CD4-positive, alpha-beta T cell treated with Interleukin-15 for 4 hours (primary cell): ENCODE data around the gene TMED3.
A peak's percentile ranks its signal among the peaks of the same experiment; 100 is the strongest.

ENCODE experiments used
- DNase-seq: peaks from one replicate; pipeline ENCODE4 v3.0.0-alpha.2; 2020; ENCODE audit warnings: low spot score

TMED3 gene

DNA sequence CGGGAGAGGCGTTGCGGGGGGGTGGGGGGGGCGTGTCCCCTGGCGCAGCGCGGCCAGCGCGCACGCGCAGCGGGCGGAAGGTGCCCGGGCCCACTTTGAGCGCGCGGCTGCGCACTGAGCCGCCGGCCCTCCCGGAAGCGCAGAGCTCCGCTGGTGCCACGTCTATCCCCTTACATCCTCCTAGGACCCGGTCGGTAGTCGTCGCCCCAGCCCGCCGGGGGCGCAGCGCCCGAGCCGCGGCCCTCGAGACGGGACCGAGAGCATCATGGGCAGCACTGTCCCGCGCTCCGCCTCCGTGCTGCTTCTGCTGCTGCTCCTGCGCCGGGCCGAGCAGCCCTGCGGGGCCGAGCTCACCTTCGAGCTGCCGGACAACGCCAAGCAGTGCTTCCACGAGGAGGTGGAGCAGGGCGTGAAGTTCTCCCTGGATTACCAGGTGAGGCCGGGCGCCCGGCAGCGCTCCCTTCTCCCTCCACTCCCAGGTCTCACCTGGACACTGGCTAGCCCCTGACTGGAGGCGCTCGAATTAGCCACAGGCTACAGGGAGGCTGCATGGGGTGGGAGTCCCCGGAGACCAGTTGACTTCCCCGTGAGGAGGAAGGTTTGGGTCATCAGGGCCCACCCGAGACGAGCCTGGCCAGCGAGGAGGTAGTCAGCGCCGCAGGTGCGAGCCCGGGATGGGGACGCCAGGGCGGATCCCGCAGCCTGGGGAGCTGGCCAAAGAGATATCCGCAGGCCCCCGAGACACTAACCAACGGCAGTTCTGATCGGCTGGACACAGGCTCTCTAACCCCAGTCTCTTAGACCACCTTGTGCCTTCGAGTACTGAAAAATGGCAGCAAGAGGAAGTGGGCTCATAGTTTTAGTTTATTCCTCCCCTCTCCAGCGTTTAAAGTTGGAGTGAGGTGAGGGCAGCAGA, at the start of gene TMED3:
Gene TMED3, plus strand, starts transcription at position 128 of the 916 bp plus-strand sequence. Its CDS starts 138 bp downstream, at position 266.
- peak; percentile 81 for DNase-seq

DNA sequence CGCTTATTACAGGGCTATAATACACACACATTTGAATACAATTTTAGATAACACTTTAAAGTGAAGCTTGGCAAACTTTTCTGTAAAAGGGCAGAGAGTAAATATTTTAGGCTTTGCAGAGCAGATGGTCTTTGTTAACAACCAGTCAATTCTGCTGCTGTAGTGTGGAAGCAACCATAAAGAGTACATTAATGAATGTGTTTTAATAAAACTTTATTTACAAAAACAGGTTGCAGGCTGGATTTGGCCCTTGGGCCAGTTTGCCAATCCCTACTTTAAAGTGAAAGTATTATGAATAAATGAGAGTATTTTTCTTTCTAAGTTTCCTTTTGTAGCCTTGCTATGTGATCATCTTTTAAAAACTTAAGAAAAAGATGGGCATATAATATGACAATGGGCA, 49.1 kb upstream of the TMED3 start:
- DNase-seq: no peak

DNA sequence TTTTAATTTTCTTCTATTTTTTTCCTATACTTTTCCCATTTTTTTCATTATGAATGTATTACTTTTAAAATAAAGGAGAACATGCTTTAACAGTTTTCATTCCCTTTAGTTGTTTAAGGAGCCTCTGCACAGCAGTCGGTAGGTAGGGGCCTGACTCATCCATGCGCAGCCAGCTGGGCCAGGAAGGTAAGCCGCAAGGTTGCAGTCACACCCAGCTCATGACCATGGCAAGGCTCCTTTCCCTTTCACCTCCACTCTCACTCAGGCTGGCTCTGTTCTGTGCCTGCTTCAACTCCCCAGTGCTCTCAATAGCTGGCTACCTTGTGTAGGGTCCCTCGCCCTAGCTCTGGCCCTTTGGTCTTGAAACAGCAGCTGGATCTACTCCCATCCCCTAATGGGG, 45.7 kb upstream of the TMED3 start:
- DNase-seq: no peak

DNA sequence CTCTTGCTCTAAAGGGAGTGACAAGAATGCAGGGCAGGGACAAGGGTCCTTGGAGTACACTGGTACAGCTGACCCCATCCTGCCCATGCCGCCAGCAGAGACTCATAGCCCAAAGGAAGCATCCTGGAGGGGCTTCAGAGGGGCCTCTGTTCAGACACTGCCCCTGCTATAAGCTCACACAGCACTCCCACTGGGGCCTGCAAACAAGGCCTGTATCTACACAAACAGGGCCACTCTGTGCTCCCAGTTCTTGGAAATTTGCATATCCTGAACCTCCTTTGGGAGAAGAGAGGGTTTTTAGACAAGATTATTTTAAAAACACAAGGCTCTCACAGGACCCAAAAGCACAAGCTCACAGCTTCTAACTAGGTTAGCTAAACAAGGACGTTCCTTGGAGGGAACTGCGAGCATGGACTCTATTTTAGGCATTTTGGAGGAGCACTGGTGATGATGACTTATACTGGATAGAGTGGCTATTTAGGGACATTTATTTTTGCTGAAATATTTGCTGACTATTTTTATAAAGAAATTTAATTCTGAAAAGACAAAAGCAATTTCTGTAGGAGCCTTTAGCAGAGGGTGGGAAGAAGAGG, 44.8 kb upstream of the TMED3 start:
- DNase-seq: no peak

DNA sequence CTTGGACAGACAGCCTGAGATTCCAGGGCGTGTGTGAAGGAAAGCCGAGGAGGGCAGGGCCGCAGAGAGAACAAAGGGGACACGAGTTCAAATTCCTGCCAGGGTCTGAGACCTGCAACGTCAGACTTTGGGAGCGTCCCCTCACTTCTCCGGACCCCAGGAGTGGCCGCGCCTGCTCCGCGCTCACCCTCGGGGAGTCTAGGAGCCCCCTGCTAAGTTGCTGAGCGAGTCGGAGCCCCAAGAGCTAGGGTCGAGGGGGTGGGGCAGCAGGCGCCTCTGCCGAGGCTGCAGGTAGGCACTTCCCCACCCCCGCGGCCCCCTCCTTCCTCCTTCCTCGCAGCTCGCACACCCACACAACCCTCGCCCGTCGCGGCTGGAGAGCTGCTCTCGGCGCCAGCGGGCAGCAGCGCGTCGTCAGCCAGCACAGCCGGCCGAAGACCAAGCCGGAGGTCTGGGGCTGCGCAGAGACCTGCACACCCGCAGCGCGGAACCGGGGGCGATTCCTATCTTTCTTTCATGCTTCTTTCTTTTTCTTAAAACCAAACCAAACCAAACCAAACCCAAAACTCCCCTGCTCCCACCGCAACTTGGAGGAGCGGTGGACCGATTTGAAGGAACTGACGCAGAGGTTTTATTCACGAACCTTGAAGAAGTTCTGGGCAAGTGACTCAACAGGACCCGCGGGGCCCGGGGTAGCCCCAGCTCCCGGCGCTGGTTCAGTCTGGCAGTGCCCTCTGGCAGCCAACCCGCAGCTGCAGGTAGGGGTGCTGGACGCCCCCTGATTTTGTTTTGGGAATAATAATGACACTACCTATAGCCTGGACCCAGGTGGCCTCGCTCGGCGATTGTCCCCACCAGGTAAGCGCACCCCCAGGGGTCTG, 28.3 kb upstream of the TMED3 start, which contains the start of gene ANKRD34C:
Gene ANKRD34C, plus strand, starts transcription at position 352 of the 881 bp plus-strand sequence. CDS start 10,563 bp downstream, outside the sequence.
- no peak for DNase-seq

DNA sequence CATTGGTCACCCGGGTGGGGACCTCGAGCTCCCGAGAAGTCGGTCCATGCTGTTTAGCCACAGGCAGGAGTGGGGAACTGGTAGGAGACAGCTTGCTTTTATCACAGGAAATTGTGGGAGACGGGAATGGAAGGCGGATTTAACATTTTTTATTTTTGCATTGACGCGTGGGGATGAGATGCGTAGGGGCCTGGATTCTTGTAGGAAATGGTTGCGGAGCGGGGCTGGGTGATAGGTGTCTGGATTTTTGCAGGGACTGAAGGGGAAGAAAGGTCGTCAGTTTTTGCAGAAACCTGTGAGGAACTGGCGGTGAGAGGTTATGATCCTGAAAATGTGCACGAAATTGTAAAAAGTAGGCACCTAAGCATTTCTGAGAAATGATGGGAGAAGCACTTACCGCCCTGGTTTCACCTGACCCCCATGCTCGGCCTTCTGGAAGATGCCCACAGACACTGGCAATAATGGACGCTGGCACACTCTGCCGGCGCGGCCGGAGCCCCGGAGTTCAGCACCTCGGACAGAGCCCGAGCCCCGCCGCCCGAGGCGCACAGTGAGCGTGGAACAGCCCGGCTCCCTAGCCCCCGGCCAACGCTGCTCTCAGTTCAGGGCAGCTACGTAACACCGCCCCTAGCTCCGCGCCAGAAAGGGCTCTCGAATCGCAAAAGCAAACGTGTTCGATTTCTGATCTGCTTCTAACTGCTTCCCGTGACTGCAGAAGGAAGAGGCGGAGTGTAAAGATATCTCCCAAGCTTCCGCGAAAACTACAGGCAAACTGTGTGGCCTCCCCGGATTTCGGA, 27.5 kb upstream of the TMED3 start:
- no peak for DNase-seq

DNA sequence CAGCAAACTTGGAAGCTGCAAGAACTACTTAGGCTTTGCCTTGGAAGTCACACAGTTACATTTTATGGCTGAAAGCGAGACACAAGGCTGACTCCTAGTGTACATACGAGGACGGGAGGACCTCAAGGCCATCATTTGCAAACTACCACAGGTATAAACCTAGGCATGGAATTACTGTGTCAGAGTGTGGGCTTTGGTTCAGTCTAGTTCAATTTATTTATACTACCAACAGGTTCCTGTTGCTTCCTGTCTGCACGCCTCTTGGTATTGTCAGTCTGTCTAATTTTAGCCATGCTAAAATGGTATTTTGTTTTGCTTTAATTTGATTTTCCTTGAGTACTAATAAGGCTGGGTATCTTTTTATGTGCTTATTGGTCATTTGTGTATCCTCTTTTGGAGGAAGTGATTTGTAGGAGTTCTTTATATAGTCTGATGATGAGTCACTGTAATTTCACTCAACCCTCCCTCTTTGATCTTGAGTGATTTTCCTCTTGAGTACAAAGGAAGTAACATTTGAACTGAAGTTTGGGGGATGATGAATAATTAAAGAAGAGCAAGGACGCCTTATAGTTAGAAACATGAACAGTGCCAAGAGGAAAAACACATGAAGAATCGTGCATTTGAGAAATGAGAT, 20.2 kb upstream of the TMED3 start:
- no peak for DNase-seq

DNA sequence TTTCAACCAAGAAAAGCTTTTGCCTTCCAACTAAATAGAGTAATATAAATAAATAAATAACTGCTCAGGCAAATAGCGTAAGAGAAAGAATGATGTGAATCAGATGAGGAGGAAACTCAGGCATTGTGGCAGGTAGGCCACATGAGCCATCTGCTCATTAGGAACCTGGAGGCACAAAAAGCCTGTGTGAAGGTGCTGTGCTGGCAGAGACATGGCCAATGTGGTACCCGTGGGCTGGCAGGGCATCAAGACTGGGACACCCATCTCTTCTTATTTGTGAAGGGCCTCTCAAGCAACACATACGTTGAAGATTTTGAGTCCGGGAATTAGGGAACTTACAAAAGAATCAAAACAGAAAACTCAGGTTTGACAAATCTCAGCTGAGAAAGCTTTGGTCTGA, 18.9 kb upstream of the TMED3 start:
- no peak for DNase-seq

DNA sequence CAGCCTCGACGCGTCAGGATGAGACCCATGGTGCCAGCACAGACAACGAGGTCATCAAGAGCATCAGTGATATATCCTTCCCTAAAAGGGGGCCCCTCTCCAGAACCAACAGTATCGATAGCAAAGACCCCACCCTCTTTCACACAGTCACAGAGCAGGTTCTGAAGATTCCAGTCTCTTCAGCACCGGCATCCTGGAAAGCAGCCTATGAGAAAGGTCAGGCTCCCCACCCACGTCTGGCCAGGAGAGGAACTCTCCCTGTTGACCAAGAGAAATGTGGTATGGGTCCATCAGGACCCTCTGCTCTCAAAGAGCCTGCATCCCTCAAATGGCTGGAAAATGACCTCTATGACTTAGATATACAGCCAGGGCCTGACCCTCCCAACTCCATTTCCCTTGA, 16.8 kb upstream of the TMED3 start:
- DNase-seq: no peak

DNA sequence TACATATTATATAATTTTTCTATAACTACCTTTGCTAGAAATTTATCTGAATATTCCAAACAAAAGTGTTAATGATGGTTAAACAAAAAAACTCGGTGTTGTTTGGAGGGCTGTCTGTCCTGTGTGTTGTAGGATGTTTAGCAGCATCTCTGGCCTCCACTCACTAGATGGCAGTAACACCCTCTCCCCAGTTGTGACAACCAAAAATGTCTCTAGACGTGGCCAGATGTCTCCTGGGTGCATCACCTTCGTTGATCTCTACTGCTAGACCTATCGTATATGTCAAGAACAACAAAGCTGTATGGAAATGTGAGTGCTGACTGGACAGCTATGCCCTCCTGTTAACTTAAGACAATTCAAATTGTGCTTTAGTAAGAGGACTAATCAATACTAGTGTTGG, 14.3 kb upstream of the TMED3 start:
- DNase-seq: no peak

DNA sequence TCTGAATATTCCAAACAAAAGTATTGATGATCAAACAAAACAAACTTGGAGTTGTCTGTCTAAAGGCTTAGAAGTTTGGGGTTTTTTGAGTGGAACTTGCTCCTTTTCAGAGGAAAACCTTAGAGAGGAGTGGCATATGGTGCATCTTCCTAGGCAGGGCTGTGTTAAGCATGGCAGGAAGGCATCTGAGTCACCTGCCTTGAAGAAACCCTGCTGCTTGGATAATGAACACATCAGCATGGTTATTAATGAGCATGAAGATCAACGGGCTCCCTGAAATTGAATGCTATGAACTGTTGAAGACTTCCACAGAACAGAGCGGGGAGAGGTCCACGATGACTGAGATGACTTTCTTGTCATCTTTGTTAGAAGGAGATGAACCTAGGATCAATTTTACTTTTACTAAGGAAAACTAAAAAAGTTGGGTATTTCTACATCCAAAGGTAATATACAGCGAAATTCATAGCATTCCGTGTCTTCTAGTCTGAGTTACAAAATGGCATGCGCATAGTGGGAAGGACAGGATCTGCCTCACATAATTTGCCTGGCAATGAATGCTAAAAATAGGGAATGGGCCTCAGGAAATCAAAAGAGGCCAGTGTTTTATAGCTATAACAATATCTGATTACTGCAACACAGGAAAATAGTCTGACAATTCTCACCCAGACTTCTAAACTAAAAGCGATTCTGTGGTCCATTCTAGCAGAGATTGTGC, 11.6 kb upstream of the TMED3 start:
- DNase-seq: no peak

DNA sequence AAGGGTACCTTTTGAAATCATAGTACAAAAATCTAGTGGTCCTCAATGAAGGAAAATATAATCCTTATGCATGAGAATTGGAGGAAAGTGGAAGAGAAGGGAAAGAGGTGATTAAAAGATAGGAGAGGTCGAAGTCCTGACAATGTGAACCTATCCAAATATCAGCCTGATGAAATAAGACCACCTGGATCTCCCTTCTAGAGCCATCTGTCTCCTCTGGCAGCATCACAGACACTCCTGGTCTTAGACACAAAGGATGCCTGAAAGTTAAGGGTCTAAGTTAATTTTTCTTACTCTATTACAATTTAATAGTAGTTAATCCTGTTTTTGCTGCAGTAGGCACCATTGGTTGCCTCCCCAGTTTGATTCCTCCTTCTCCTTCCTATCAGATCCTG, 11.1 kb upstream of the TMED3 start:
- DNase-seq: no peak

DNA sequence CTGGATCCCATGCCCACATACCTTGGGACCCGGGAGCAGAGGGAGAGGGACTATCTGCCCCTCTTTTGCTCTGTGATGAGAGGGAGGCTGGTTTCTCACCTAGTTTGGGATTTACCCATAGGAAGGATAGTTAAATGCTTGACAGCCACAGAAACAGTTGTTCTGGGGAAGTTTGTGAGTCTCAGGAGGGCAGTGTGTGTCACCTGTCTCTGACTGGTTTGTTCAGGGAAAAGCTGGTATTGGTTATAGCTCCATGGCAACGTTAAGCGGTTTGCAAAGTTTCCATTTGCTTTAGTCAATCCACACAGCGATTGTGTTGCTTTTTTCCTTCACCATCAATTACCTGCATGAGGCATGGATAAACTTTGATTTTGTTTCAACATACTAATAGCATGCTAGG, 3.7 kb upstream of the TMED3 start:
- DNase-seq: no peak

DNA sequence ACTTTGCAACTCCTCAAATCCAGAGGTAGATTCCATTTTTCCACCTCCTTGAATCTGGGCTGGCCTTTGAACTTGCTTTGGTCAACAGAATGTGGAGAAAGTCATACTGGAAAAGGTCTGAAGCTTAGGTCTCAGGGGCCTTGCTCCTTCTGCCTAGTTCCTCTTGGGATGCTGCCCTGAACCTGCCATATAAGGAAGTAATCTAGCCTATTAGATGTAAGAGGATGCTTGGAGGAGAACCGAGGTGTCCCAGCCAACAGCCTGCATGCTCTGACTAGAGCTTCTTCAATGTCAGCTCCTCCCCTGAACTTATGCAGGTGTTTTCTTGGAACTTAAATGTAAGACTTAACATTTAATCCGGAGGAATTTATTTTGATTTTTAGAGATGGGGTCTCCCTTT, 2.0 kb upstream of the TMED3 start:
- no peak for DNase-seq

DNA sequence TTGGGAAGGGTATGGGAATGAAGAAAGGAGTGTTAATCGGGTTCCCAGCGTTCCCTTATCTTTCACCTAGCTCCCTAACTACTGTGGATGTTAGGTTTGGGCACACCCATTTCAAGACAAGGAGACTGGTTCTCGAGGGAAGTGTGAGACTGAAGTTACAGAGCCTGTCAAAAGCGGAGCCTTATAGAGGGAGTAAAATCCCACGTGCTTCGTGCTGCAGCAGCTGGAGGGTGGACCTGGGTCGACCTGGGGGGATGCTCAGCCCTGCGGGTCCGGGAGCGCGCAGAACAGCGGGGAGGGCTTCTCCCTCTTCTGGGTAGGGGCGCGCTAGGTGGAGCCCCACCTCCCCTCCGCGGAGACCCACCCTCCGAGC, 314 bp upstream of the TMED3 start:
- no peak for DNase-seq

DNA sequence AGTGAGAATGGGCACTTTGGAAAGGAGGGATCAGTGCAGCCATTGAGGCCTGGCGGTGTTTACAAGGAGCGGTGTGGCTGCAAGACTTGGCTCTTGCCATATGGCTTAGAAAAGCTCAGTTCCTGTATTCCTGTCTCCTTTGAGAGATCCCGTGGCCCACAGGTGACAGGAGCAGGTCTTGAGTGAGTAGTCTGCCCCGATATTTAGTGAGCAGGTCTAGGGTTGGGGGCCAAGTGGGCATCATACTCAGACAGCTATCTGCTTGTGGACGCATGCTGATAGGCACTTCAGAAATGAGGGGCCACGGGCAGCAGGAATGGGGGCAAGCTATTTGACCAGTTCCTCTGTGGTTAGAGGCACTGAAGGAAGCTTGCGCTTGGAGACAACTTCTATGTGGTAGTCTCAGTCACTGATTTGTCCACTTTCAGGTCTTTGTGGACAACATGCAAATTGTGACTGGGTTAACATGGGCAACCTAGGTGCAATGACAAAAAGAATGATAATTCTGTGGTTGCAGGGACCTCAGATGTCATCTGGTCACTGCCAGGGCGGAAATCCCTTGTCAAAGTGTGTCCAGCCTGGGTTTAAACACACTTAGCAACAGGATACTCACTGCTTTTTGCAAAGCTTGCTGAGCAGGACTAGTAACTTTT, 1.1 kb downstream of the TMED3 start:
- no peak for DNase-seq

DNA sequence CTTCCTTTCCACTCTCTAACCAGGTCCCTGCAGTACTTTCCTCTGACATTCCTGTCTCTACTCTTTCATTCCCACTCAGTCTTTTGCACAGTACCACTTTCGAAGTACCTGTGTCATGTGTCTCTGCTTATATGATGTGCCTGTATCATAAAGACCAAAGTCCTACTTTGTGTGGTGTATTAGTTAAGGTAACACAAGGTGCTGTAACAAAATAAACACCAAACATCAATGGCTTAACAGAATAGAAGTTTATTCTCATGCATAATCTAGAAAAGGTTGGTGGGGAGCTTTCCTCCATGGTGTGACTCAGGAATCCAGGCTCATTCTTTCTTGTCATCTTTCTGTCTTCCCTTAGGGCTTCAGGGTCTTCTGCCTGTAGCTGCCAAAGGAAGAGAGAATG, 3.3 kb downstream of the TMED3 start:
- DNase-seq: no peak

DNA sequence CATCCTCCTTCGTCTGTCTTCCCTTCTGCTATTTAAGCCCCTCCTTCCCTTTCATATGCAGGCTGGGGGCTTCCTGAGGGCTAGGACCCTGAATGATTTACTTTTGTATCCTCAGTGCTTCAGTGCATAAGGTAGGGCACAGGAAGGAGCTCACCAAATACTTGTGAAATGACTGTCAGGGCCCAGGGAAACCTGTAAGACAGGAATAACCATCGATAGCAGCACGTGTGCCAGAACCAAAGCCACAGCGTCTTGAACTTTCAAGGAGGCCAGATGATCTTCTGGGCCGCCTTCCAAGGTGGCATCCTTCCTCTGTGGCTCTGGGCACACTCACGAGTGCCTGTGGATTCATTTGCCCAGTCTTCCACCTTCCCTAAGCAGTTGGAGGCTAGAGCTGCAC, 3.9 kb downstream of the TMED3 start:
- DNase-seq: no peak

DNA sequence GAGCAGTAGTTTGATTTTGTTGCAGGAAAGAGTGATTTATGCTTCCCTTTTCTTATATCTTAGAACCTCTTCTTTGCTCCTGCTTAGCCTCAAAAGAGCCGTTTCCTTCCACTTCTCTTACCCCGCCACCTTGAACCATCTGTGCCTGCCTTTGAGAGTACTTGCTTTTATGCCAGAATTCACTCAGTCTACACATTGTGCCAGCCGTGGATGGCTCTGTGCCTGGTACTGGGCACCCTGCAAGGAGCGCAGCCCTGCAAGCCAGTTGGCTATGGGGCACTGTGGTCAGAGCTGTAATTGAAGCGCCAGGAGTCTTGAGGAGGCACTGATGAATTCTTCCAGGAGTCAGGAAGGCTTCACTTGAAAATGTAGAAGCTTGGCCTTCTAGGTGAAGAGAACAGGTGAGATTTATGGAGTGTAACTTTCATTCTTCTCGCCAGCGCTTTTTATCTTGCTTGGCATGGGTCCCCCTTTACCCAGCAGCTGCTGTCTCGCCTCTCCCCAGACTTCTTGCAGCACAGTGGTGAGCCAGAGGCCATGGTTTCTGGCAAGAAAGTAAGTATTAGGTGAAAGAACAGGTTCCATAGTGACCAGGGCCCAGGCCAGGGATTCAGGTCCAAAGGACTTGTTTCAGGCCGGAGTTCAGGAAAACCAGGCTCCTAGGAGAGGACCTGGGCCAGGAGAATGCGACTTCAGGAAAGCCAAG, 4.9 kb downstream of the TMED3 start:
- DNase-seq: no peak
